Heart left ventricle (tissue), 13 donors: ENCODE results near the gene ST6GALNAC4.

ENCODE experiments used
- CTCF ChIP-seq, 12 donors: fragments of 200-600 bp; sonication (generic) in 4 of 12; IDR thresholded peaks; one replicate each; pipeline versions ENCODE4 v1.5.0 to v1.8.0; 2018 to 2022; ENCODE audit warnings: antibody characterized with exemption in 12 of 12, mild to moderate bottlenecking in 5 of 12
- POLR2A ChIP-seq, 2 donors: fragments of 450-650 bp; IDR thresholded peaks; one replicate each; pipeline ENCODE4 v1.6.1; 2017; ENCODE audit warnings: antibody characterized with exemption in 2 of 2, mild to moderate bottlenecking in 2 of 2, moderate library complexity in 2 of 2
- donor health status: ischemic (EF 13 %, LVEDD 7.1; RV severe dilation, severe dysfunction).
- donor health status: DM: no; HTN: yes; CAD: no.
- donor health status: DM: no; HTN: no; CAD: no.
- donor health status: ischemic (EF 25% LVEDD 6.9; RV normal size, moderate dysfunction).
- donor health status: ischemic (EF 25% LVEDD 5.7; RV mildly dilated, moderate dysfunction).
- donor health status: ischemic (EF 35%, LVEDD 5.7; RV mildly dilated, moderate dysfunction).
- donor health status: nonischemic (EF 11% LVEDD 7.7; RV severe dilation, severe dysfunction).
- donor health status: DM: yes; HTN: yes; CAD: no.
- donor health status: PGD.
- donor health status: ischemic (EF 29% LVEDD 5.4; RV normal size, mild dysfunction).
- donor health status: nonischemic (EF 23%, LVEDD 6.1; RV moderate dilation, normal function).

DNA sequence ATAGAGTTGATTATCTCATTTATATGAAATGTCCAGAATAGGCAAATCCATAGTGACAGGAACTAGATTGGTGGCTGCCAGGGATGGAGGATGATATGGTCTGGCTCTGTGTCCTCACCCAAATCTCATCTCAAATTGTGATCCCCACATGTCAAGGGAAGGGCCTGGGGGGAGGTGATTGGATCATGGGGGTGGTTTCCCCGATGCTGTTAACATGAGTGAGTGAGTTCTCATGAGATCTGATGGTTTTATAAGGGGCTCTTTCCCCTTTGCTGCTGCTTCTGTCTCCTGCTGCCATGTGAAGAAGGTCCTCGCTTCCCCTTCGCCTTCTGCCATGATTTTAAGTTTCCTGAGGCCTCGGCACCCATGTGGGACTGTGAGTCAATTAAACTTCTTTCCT is 42.6 kb upstream of the ST6GALNAC4 start:
- TF ChIP-seq CTCF (IDR thresholded peaks at IDR 0.05): no peak
- TF ChIP-seq POLR2A (IDR thresholded peaks at IDR 0.05): no peak
